ENCODE measurements around the gene GPR132.
"Not testable (repeated sequence)": the region's sequence is repeated elsewhere in the genome, so short reads cannot be mapped to it uniquely, and the experiment has no call there.

Gene GPR132

DNA sequence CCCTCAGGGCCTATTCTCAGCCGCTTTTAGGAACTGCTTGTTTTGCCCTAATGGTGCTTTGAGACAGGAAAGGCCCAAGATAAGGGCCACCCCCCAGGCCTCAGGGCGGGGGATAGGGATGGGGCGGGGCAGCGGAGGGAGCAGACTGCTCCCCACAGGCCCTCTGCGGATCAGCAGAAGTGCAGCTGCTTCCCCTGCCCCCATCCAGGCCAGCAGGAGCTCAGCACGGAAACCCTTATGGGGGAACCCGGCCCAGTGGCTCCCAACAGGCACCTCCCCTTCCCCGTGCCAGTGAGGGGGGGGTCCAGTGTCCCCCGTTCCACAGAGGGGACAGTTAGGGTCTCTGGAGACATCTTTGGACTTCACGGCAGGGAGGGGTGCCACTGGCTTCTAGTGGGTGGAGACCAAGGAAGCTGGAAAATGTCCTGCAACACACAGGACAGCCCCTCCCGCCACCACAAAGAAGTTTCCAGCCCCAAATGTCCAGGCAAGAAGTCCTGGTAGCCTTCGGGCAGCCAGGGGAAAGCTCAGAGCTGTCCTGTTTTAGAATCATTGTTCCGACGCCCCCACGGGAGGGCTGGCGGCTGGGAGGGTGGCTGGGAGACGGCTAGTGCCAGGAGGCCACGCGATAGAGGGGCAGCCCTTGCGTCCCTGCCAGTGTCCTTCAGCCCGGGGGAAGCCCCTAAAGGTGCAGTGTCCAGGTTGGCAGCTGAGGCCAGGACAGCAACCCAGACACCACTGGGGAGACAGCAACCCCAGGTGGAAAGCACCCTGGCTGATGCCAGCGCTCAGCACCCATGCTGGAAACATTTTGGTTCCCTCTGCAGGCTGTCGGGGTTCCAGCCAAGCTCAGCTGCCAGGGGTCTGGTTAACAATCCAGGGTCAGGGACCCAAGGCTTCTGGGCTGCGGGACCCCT is 10.4 kb upstream of the GPR132 start:
- DNase-seq (ENCODE audit: low spot score): peak; percentile 63

DNA sequence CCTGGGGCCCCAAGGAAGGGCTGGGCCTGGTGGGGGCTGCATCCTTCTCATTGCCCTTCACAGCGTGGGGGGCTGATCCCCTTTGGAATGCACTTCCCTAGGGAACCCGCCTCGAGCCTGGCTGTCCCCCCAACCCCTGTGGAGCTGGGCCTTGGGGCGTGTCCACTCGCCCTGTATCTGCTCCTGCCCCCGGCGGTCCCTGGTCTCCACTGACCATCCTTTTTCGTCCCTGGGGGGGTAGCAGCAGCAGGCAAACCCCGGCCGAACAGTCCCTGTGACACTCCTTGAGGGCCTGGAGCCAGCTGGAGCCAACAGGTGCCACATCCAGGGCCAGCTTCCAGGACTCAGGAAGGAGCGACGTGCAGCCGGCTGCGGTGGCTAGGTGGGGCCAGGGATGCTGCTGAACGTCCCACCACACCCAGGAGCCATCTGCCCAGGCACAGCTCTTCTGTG is 9.4 kb upstream of the GPR132 start:
- DNase-seq (ENCODE audit: low spot score): no peak

DNA sequence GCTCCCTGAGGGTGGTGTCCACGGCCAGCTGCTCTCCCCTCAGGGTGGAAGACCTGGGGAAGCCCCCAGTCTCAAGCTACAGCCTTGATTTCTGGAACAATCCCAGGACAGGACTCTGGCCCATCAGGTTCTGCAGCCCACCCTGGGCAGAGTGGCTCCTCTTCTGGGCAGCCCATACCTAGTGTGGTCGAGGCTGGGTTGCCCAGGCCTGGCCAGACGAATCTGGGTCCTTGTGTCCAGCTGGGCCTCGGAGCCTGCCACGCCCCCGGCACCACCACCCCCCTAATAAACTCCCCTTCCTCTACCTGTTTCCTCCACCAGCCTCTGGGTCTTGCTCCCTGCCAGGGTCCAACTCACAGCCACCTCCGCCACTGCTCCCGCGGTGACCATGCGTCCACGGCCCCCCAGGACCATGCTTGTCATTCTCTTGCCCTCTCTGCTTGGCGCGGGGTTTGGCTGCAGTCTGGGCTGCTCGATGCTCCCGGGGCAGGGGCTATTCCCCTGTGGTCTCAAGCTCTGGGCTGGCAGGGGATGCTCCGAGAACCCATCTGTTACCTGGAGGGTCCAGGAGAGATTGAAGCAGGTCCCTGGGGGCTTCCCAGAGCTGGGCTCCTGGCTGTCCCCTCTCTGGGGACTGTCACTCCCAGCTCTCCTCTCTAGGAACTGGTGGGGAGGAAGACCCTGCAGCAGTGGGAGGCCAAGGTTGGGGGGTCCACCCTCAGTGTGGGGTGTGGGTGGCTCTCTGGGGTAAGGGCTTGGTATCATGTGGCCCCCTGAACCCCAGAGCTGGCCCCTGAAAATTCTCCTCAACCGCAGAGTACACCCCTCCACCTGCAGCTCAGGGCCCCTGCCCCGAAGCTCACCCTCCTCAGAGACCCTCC is 8.7 kb upstream of the GPR132 start:
- DNase-seq (ENCODE audit: low spot score): no peak

DNA sequence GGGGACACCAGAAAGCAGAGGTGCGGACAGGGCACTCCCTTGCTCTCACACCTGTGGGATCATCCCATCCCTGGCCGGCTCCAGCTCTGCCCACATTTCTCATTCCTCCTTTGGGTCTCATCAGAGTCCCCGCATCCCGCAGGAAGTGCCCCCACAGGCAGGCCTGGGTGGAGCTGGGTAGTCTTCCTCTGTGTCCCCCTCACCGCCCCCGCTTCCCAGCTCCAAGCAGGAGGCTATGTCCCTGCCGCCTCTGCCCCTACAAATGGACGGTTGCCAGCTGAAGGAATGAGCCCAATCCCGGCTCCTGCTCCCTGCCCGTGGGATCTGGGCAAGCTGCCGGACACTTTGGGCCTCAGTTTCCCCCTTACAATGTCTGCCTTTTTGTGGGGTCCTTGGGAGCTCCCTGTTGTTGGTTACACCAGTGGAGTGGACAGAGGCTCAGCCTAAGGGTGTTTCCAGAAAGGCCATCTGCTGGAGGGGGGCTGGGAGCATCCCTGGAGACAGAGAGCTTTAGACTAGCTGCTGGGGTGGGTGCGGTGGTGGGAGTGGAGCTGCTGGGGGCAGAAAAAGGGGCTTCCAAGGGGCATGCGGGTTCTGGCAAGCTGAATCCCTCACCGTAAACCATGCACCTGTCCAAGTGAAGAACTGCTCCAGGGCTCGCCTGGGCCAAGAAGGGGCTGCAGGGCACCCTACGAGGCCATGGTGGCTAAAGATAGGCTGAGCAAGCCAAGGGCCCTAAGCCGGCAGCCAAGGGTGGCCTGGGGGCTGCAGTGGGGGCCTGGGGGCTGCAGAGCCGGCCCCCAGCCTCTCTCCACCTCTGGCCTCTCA is 7.9 kb upstream of the GPR132 start:
- DNase-seq (ENCODE audit: low spot score): no peak

DNA sequence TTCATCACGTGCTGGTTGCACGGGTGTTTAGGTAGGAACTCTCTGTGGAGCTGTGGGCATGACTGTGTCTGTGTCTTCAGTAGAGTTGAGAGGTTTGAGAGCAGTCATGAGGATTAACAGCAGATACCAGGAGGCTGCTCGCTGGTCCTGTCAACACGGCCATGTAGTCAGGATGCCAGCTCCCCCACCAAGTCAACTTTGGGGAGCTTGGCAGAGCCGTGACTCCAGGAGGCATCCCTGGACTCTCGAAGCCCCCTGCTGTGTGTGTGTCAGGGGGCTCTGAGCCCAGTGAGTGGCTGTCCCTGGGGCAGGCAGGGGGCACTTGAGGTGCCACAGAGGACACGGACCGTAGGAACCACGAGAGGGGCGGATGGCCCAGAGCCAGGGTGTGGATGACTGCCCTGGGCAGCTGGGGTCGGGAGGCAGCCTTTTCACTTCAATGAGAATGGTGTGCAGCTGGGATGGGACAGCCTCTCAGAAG is 7.2 kb upstream of the GPR132 start:
- DNase-seq (ENCODE audit: low spot score): no peak

DNA sequence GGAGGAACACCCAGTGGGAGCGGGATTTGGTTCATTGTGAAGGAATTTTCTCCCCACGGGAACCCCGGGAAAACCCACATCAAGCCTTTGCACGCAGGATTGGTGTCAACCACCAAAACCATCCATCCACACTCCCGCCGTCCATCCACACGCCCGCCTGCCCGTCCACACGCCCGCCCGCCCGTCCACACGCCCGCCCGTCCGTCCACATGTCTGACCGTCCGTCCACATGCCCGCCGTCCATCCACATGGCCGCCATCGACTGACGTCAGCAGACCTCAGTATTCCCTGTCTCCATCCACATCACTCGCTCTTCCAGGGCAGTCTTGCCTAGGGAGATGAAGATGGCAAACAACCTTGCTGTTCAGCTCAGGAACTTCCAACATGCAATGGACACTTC is 6.7 kb upstream of the GPR132 start:
- no peak for DNase-seq (ENCODE audit: low spot score)

DNA sequence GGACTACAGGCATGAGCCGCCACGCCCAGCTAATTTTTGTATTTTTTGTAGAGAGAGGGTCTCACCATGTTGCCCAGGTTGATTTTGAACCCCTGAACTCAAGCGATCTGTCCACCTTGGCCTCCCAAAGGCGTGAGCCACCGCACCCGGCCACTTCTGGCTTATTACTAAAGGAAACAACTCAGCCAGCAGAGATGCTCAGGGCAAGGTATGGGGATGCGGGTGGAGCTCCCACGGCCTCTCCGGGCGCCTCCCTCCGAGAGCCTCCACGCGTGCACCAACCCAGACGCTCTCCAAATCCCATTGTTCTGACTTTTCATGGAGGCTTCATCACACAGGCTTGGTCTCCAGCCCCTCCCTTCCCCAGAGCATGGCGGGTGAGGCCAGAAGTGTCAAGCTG is 6.1 kb upstream of the GPR132 start:
- DNase-seq (ENCODE audit: low spot score): no peak

DNA sequence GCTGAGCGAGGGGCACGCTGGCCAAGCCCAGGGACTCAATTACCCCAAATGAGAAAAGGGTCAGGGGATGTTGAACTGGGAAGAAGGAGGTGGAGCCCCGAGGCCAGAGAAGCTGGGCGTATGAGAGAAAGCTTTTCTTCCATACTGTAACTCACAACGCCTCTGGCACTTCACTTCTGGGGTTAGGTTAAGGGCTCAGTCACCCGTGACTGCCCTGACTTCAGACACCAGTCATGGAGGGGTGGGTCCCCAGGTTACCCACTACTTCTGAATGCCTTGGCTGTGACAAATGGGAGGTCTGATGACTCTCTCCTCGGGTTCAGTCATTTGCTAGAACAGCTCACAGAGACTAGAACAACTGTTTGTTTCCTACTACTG is 5.5 kb upstream of the GPR132 start:
- no peak for DNase-seq (ENCODE audit: low spot score)

DNA sequence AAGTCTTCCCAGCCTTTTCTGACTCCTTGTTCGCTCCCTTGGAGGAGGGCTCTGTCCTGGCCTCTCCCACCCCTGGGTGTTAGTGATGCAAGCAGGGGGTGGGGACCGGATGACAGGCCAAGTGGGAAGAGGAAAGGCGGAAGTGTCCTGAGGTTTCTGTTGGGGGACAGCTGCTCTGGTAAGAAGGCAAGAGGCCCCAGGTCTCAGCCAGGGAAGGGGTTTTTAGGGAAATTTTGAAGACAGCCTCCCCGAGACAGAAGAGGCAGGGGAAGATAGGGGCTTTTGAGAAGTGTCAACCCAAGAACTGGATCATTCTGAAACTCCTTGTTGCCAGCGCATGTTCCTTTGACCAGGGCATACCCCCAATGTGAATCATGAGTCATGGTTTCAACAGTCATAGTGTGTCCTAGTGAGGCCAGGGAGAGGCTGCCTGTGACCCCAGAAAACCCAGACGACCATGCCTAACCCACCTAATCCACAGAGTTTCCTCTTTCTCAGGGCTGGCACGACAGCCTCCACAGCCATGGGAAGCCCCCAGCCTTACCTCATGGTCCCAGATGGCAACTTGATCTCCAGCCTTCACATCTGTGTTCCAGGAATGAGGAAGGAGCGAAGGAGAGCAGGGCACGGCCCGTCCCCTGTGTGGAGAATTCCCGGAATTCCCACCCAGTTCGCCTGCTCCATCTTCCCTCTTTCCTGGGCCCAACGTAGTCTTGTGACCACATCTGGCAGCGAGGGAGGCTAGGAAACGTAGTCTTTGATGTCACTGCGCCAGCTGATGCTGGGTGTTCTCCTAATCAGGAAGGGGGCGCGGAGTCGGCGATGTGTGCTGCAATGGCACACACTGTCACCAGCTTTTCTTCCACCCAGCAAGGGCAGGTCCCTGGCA is 4.9 kb upstream of the GPR132 start:
- DNase-seq (ENCODE audit: low spot score): no peak

DNA sequence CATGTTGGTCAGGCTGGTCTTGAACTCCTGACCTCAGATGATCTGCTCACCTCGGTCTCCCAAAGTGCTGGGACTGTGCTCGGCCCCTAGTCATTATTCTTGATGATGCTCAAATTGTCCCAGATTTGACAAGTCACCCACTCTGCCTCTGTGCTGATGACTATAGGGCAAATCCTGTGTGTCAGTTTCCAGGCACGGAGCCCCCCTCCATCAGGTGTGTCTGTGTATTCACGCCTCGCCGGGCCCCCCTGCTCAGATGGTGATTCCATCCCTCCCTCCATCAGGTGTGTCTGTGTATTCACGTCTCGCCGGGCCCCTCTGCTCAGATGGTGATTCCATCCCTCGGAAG is 4.3 kb upstream of the GPR132 start:
- no peak for DNase-seq (ENCODE audit: low spot score)

DNA sequence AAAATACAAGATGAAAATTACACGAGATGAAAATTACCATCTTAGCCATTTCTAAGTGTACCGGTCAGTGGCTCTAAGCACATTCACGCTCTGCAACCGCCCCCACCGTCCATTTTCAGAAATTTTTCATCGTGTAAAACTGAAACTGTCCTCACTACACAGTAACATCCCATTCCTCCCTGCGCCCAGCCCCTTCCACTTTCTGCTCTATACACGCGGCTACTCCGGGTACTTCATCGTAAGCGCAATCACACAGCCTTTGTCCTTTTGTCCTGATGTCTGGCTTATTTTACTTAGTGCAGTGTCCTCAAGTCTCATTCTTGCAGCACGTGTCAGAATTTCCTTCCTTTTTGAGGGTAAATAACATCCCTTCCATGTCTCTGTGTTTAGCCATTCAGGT is 3.6 kb upstream of the GPR132 start:
- no peak for DNase-seq (ENCODE audit: low spot score)

DNA sequence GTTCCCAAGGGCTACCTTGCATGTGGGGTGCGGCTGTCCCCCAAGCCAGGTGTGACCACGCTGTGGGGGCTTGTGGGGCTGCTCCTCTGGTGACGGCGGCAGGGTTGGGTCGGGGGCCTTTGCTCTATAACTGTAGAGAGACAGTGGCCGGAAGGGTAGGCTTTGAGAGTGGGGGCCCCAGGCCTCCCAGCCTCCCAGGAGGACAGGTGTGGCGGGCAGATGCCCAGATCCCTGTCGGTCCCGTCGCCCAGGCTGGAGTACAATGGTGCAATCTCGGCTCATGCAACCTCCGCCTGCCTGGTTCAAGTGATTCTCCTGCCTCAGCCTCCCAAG is 2.7 kb upstream of the GPR132 start:
- DNase-seq (ENCODE audit: low spot score): no peak

DNA sequence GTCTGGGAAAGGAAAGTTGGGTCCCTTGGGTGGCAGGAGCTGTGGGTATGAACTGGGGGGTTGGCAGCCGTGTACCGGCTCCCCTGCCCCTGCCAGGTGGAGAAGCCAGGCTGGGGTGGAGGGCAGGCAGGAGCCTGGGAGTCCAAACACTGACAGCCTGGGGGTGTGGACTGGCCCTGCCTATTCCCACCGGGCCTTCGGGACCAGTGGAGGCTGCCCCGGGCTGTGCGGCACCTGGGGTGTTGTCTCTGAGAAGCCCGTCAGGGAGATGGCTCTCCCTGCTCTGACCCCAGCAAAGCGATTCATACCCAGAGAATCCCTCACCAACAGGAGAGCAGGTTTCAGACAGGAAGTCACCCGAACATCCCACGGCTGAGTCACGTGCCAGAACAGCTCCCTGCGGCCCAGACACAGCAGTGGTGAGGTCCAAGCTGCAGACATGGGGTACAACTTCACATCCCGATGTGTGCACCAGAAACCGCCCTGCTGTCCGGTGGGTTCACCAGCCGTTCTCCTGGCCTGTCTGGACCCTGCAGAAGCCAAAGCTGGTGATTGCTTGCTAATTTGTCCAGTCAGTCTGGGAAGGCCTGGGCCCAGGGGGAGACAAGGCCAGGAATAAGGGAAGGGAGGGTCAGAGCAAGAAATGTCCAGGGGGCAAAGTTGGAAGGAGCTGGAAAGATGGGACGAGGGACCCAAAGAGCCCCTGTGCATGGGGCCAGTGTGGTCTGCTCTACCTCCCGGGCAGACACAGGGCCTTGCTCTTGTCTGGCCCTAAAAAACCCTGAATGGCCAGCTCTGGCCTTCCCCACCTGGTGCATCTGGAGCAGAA is 2.1 kb upstream of the GPR132 start:
- DNase-seq (ENCODE audit: low spot score): peak; percentile 8

DNA sequence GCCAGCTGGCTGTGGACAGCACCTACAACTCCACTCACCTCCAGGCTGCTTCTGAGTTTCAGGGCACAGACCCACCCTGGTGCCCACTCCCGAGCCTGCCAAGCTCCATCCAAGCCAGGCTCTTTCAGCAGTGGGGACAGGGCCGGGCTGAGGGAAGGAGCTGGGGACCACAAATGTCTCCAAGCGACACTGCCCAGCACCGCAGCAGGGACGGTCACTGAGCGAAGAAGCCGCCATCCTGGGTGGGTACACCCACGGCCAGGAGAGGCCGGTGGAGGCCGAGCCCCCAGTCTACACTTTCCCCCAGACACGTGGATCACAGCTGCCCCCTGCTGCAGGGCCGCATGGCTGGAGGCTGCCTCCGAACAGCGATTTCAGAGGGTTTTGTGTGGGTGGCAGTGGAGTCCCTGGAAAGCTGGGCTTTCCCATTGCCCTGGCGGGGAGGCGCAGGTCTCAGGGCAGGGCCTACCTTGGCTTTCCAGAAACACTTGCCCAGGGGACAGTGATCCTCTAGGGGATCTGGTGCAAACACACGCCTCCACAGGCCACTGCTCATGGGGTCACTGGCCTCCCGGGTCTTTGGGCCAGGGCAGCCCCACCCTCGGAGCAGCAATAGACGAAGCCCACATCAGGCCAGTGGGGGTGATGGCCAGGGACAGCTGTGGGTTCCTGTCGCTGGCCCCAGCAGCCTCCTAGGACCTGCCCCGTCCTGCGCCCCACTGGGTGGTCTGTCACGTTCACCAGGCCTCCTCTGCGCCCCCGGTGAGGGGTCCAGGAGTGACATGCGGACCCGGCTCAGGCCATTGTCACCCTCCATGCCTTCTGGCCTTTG is 1.2 kb upstream of the GPR132 start:
- no peak for DNase-seq (ENCODE audit: low spot score)

DNA sequence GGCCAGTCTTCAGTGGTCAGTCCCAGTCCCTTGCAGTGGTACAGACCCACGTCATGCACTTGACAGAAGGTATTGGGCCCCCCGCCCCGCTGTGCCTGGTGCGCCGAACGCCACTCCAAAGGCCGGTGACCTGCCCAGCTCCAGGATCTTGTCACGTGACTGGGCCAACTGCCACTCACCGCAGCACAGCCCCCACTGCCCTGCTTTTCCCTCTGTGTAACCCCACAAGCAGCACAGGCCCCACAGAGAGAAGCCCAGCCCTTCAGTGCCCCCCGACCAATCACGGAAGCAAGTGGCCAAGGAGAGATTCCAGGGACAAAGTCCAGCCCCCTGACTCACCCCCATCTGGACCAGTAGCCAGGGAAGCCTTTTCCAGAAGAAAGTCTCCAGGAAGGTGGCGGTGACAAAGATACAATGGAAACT is 498 bp downstream of the GPR132 start:
- DNase-seq (ENCODE audit: low spot score): no peak

DNA sequence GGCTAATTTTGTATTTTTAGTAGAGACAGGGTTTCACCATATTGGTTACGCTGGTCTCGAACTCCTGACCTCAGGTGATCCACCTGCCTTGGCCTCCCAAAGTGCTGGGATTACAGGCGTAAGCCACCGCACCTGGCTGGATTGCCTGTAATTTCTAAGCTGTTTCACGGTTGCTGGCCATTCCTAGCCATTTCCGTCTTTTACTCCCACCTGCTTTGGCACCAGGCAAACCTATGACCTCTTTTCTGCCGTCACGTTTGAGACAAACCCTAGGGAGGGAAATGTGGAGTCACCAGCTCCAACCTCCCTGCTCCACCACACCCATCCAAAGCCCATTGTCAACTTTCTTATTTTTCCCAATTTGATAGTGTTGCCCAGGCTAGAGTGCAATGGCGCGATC is 1.2 kb downstream of the GPR132 start:
- DNase-seq (ENCODE audit: low spot score): no peak

DNA sequence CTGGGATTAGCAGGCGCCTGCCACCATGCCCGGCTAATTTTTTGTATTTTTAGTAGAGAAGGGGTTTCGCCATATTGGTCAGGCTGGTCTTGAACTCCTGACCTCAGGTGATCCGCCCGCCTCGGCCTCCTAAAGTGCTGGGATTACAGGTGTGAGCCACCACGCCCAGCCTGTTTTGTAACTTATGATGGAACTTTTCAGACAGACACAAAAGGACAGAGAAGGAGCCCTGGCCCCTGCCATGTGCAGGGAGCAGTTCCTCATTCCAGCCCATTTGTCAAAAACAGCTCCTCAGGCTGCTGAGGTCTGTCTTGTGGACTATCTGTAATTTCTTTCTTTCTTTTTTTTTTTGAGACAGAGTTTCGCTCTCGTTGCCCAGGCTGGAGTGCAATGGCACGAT is 1.7 kb downstream of the GPR132 start:
- DNase-seq (ENCODE audit: low spot score): not testable (repeated sequence)

DNA sequence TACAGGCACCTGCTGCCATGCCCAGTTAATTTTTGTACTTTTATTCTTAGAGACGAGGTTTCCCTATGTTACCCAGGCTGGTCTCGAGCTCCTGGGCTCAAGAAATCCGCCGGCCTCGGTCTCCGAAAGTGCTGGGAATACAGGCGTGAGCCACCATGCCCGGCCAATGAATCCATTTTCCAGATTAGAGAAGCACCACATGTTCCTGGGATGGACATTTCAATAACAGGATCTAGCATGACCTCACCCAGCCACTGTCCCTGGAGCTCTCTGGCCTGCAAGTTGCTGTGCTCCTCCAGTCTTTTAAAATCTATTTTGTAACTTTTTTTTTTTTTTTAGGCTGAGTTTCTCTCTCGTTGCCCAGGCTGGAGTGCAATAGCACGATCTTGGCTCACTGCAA is 2.2 kb downstream of the GPR132 start:
- no peak for DNase-seq (ENCODE audit: low spot score)

DNA sequence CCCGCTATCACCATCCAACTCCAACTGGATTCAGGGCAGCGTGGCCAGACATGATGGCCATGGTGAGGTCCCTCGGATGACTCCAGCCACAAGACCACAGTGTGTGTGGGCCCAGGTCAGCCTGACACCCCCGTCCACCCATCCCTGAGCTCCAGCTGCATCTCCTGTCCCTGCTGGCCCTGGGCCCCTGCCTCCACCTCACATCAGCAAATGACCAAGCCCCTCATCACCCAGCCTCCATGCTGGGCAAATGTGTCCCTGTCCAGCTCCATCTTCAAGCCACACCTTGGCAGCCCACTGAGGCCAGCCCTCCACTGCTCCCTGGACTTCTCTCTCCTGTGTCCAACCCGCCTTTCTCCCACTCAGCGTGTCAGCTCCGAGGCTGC is 3.2 kb downstream of the GPR132 start:
- DNase-seq (ENCODE audit: low spot score): no peak

All from iPS-NIHi11 (cell line).